ENCODE results near the gene UFSP1. TPM values are rescaled to one million over a fixed set of nuclear protein-coding genes. Genes with fewer than 3 reads are reported as not detected.

The UFSP1 gene
- total RNA-seq (2022; extraction: Qiagen RNA extraction) = 4.3 to 6.3 TPM (median 5.4 TPM) in 5 replicates

DNA sequence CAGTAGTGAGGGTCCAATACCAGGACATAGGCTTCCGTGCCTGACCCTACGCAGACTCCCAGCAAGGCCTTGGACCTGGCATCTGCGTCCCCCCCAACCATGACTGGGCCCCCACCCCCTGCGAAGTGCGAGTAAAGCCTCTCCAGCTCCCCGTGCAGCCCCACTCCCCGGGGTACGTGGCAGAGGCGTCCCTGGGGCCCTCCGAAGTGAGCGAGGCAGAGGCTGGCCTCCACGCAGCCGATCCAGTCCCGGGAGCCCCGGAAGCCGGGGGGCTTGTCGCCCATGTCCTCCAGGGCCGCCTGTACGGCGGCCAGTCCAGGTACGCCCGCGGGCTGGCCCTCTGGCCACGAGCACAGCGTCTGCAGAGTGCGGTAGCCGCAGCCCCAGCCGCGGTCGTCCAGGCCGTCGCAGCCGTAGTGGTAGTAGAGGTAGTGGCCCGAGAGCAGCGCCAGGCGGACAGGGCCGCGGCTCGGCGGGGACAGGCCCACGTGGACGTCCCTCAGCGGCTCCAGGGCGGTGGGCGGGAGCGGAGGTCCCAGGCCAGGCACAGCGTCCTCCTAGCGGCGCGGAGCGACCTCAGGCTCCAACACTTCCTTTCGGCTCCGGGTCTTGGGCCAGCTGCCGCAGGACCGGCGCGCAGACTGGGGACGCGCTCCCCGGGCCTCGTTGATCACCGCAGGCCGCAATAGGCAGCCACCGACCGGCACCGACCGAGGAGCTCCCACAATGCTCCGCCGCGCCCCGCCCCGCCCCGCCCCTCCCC is at the start of gene UFSP1:
Gene UFSP1 (minus strand): TSS at position 728 of the 763 bp plus-strand sequence. CDS start 444 bp downstream, at position 284.

GRCh38 chr7:100895701-100895955 is 6.1 kb upstream of the UFSP1 start, which contains the start of gene ACHE:
TSS of gene ACHE (minus strand) at chr7:100895888. CDS start at chr7:100894232, 1,656 bp downstream.

DNA sequence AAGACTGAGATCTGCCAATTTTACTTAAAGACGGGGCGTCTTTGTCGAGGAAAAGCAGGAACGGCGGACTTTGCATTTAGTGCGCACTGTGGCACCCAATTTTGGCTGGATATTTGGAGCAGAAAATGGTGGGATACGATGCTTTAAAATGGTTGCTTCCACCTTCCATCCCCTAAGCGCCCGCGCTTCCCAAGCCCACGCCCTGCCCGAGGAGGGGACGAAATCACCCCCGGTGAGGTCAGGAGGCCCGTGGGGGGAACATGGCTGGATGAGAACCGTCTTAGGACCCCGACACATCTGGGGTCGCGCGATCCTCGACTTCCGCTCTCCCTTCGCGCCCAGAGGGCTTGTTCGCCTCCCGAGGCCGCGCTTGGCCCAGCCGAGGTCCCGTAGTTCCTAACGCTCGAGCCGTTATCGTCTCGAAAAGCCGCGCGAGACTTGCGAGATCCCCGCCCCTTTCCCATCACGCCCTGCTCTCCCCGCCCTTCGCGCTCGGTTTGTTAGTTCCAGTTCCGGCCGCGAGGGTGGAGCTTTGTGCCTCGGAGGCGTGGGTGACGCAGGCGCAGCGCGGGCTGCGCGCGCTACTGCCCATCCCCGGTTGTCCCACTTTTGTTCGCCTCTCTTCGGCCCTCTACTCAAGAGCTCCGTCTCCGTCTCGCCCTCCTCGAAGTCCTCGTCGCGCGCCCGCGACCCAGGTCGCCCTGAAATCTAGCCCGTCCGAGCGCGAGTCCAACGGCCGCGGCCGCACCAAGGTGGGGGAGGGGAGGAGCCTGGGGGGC is 14.7 kb downstream of the UFSP1 start, which contains the start of gene SRRT:
Gene SRRT (plus strand): TSS at position 527 of the 779 bp plus-strand sequence. CDS start 488 bp downstream, outside the sequence.

GRCh38 chr7:100867040-100867775 is 22.3 kb downstream of the UFSP1 start, which contains the start of gene TRIP6:
TSS of gene TRIP6 (plus strand) at chr7:100867387. CDS start at chr7:100867498, 111 bp downstream.

DNA sequence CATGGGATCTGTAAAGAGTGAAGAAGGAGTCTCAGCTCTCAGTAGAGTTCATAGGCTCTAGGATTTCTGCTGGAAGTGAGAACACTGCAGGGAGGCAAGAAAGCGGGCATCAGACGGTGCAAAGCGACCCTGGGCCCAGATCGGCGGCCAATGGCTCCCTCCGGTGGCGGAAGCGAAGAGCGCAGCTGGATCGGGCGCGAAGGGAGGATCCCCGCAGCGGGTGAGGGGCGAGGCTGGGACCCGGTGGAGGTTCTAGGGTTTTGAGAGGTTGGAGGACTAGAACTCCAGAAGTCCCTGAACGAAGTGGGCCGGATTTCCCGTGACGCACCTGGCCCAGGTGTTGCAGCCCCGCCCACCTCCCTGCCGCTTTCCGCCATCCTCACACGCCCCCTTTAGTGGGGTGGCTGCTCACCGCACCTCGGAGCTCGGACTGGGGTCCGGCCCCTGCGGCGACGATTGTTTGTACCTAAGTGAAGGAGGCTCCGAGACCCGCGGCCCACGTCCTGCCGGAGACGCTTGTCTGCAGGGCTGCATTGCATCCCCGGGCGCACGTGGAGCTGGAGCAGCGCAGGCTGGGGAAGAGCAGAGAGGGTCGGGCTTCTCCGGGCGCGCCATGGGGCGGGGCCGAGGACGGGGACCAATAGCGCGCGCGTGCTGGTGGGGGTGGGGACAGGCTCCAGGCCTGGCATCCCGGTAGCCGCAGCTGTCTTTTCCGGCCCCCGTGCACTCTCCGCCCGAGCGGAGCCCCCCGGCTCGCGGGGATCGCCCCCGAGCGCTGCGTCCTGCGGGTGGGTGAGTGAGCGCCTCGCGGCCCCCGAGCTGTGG is 37.3 kb downstream of the UFSP1 start, which contains the start of gene SLC12A9:
Gene SLC12A9 (plus strand): TSS at position 666 of the 825 bp plus-strand sequence. CDS start 1,485 bp downstream, outside the sequence.

Other genes with a start within 250 kb of the UFSP1 start
- 2.1 to 2.8 TPM (median 2.5 TPM) in 5 replicates for gene TFR2, start 248.2 kb downstream of the UFSP1 start, total RNA-seq (2022; extraction: Qiagen RNA extraction)
- gene ACTL6B, start 233.3 kb downstream of the UFSP1 start, total RNA-seq (2022; extraction: Qiagen RNA extraction) = not detected in 5 replicates
- 181 to 270 TPM (median 268 TPM) in 5 replicates for gene GNB2, start 216.0 kb downstream of the UFSP1 start, total RNA-seq (2022; extraction: Qiagen RNA extraction)
- 12.5 to 20.6 TPM (median 17.5 TPM) in 5 replicates for gene GIGYF1, start 195.5 kb downstream of the UFSP1 start, total RNA-seq (2022; extraction: Qiagen RNA extraction)
- 68.5 to 93.3 TPM (median 89.6 TPM) in 5 replicates for gene POP7, start 183.6 kb downstream of the UFSP1 start, total RNA-seq (2022; extraction: Qiagen RNA extraction)
- gene EPO, start 169.2 kb downstream of the UFSP1 start, total RNA-seq (2022; extraction: Qiagen RNA extraction) = 0.09 TPM in 1 of 5 replicates, not detected in the others
- gene ZAN, start 156.1 kb downstream of the UFSP1 start, total RNA-seq (2022; extraction: Qiagen RNA extraction) = not detected in 5 replicates
- 38.4 to 43.1 TPM (median 40.6 TPM) in 5 replicates for gene EPHB4, start 62.2 kb downstream of the UFSP1 start, total RNA-seq (2022; extraction: Qiagen RNA extraction)
- gene SLC12A9, start 37.0 kb downstream of the UFSP1 start, total RNA-seq (2022; extraction: Qiagen RNA extraction) = 13.3 to 15.9 TPM (median 13.9 TPM) in 5 replicates
- gene TRIP6, start 22.3 kb downstream of the UFSP1 start, total RNA-seq (2022; extraction: Qiagen RNA extraction) = 42.1 to 58.3 TPM (median 52.4 TPM) in 5 replicates
- 116 to 144 TPM (median 134 TPM) in 5 replicates for gene SRRT, start 14.6 kb downstream of the UFSP1 start, total RNA-seq (2022; extraction: Qiagen RNA extraction)
- 2.3 to 3.5 TPM (median 3.1 TPM) in 5 replicates for gene ACHE, start 6.2 kb upstream of the UFSP1 start, total RNA-seq (2022; extraction: Qiagen RNA extraction)
- gene MUC3A, start 59.8 kb upstream of the UFSP1 start, total RNA-seq (2022; extraction: Qiagen RNA extraction) = 15.2 to 23.8 TPM (median 22.2 TPM) in 5 replicates
- 12.5 to 23.4 TPM (median 19.2 TPM) in 5 replicates for gene MUC12, start 79.8 kb upstream of the UFSP1 start, total RNA-seq (2022; extraction: Qiagen RNA extraction)
- gene MUC17, start 130.4 kb upstream of the UFSP1 start, total RNA-seq (2022; extraction: Qiagen RNA extraction) = 0.02 to 0.11 TPM (median 0.02 TPM) in 5 replicates
- 12.4 to 15.5 TPM (median 13.1 TPM) in 5 replicates for gene TRIM56, start 195.8 kb upstream of the UFSP1 start, total RNA-seq (2022; extraction: Qiagen RNA extraction)
- 1,708 to 2,057 TPM (median 1,848 TPM) in 5 replicates for gene SERPINE1, start 237.4 kb upstream of the UFSP1 start, total RNA-seq (2022; extraction: Qiagen RNA extraction)